NB4 (cell line): ENCODE measurements around the gene MAPK13.

ENCODE experiments used
- DNase-seq: peaks from one replicate; pipeline ENCODE4 v3.0.0; 2010; ENCODE audit warnings: low read depth
- H3K4me3 ChIP-seq: one replicate; pipeline ENCODE4 v1.5.1; 2011; ENCODE audit warnings: mild to moderate bottlenecking, low read depth, low read length, moderate library complexity
- MYC ChIP-seq: IDR thresholded peaks from 2 replicates; pipeline ENCODE4 v1.6.1; 2011; ENCODE audit warnings: low read depth, low read length
- POLR2A ChIP-seq: IDR thresholded peaks from 2 replicates; pipeline ENCODE4 v1.6.1; 2011; ENCODE audit warnings: mild to moderate bottlenecking; ENCODE audit not compliant: insufficient read length; ENCODE audit errors: extremely low read depth
- TF ChIP-seq, protein P1 (sequence below): IDR thresholded peaks from 2 replicates; pipeline ENCODE4 v1.6.1; 2011; ENCODE audit warnings: low read depth, low read length
- TF ChIP-seq, protein P2 (sequence below): IDR thresholded peaks from one replicate; pipeline ENCODE4 v1.5.1; 2012; ENCODE audit warnings: low read depth, low read length

Gene MAPK13

DNA sequence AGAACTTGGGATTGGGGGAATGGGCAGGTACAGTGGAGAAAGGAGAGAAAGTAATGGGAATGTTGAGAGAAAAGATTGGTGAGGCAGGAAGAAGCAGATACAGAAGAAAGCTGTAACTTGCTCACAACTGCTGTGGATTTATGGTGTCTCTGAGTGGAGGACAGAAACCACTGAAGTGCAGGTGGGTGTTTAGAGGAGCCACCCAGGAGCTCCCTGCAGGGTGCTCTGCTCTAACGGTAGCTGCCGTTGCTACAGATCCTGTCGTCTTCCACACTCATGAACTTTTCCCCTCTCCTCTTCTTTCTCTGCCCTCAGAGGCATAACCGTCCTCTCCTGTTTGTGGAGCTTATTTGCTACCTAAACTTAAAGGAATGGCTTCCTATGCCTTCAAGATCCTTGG, 27.5 kb upstream of the MAPK13 start:
- TF ChIP-seq POLR2A (no peak), MYC (no peak)
- TF ChIP-seq, protein P1, sequence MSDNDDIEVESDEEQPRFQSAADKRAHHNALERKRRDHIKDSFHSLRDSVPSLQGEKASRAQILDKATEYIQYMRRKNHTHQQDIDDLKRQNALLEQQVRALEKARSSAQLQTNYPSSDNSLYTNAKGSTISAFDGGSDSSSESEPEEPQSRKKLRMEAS: no peak
- TF ChIP-seq, protein P2, sequence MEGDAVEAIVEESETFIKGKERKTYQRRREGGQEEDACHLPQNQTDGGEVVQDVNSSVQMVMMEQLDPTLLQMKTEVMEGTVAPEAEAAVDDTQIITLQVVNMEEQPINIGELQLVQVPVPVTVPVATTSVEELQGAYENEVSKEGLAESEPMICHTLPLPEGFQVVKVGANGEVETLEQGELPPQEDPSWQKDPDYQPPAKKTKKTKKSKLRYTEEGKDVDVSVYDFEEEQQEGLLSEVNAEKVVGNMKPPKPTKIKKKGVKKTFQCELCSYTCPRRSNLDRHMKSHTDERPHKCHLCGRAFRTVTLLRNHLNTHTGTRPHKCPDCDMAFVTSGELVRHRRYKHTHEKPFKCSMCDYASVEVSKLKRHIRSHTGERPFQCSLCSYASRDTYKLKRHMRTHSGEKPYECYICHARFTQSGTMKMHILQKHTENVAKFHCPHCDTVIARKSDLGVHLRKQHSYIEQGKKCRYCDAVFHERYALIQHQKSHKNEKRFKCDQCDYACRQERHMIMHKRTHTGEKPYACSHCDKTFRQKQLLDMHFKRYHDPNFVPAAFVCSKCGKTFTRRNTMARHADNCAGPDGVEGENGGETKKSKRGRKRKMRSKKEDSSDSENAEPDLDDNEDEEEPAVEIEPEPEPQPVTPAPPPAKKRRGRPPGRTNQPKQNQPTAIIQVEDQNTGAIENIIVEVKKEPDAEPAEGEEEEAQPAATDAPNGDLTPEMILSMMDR: no peak
- H3K4me3 ChIP-seq: no peak overlapping the region
- no peak for DNase-seq

DNA sequence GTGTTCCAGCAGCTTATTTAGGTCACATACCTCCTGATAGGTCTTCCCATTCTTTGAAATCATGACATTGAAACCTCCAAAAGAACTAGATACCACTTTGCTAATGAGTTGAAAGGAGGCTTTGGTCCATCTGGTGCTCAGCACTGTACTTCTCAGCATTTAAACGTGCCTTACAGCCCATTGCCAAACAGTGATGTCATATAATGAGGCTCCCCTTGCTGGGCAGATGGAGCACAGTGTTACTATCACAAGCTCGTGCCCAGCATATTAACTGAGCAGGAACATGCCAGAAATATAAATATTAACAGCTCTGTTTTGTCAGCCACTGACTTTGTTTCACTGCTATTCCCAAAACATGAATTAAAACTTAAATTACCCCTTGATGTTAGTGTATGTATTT, 25.5 kb upstream of the MAPK13 start:
- no peak for DNase-seq
- H3K4me3 ChIP-seq: no peak overlapping the region
- TF ChIP-seq MYC (no peak), POLR2A (no peak)
- TF ChIP-seq, protein P2: no peak
- TF ChIP-seq, protein P1: no peak

DNA sequence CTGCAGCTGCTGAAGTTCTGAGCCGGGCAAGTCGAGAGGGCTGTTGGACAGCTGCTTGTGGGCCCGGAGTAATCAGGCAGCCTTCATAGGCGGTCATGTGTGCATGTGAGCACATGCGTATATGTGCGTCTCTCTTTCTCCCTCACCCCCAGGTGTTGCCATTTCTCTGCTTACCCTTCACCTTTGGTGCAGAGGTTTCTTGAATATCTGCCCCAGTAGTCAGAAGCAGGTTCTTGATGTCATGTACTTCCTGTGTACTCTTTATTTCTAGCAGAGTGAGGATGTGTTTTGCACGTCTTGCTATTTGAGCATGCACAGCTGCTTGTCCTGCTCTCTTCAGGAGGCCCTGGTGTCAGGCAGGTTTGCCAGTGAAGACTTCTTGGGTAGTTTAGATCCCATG, 21.2 kb upstream of the MAPK13 start:
- H3K4me3 ChIP-seq: no peak overlapping the region
- TF ChIP-seq, protein P2: no peak
- no peak for TF ChIP-seq MYC
- TF ChIP-seq, protein P1: no peak
- no peak for TF ChIP-seq POLR2A
- no peak for DNase-seq

DNA sequence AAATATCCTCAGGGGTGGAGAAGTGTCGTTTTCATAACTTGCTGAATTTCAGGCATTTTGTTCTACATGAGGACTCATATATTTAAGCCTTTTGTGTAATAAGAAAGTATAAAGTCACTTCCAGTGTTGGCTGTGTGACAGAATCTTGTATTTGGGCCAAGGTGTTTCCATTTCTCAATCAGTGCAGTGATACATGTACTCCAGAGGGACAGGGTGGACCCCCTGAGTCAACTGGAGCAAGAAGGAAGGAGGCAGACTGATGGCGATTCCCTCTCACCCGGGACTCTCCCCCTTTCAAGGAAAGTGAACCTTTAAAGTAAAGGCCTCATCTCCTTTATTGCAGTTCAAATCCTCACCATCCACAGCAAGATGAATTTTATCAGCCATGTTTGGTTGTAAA, 20.3 kb upstream of the MAPK13 start:
- no peak for DNase-seq
- H3K4me3 ChIP-seq: no peak overlapping the region
- TF ChIP-seq, protein P2: no peak
- TF ChIP-seq, protein P1: no peak
- TF ChIP-seq MYC: no peak
- TF ChIP-seq POLR2A: no peak

DNA sequence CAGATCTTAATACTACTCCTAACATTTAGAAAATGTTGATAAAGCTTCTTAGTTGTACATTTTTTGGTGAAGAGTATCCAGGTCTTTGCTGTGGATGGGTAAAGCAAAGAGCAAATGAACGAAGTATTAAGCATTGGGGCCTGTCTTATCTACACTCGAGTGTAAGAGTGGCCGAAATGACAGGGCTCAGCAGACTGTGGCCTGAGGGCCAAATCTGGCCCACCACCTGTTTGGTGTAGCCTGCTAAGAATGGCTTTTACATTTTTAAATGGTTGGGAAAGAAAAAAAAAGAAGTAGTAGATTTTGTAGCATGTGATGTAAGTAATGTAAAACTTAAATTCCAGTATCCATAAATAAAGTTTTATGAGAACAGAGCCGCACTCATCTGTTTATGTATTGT, 19.4 kb upstream of the MAPK13 start:
- TF ChIP-seq POLR2A (no peak), MYC (no peak)
- TF ChIP-seq, protein P2: no peak
- TF ChIP-seq, protein P1: no peak
- DNase-seq: no peak
- H3K4me3 ChIP-seq: no peak overlapping the region

DNA sequence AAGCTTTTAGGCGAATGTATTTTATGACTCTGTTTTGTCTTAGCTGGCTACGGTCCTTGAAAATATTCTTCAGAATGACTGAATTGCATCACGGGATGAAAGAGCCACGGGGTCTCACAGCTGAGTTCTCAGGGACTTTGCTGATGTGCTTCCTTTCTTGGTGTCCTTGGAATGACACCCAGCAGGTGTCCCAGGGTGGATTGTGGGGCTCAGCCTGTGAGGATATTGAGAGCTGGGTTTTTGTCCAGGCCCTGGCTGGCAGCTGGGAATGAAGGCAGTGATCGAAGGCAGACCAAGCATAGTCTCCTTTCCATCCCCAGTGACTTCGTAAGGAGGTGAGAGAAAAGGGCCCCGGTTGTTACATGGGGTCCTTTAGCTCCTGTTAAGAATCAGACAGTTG, 18.8 kb upstream of the MAPK13 start:
- TF ChIP-seq, protein P2: no peak
- no peak for TF ChIP-seq MYC
- TF ChIP-seq, protein P1: no peak
- TF ChIP-seq POLR2A: no peak
- DNase-seq: no peak
- no peak overlapping the region for H3K4me3 ChIP-seq
